ENCODE data around the gene SLC25A20. TPM values are rescaled to one million over a fixed set of nuclear protein-coding genes. Genes with fewer than 3 reads are reported as not detected.

SLC25A20 gene
- total and polyA plus RNA-seq, 11 donors, result 44.6 to 176 (median 65.7) TPM

- TF ChIP-seq CTCF (IDR thresholded peaks at IDR 0.05) (no peak), POLR2A (IDR thresholded peaks at IDR 0.05) (no peak)
- Histone ChIP-seq H3K36me3 (no peaks in the 10 kb centered on the region), H3K27me3 (no peaks in the 10 kb centered on the region), H3K9me3 (no peaks in the 10 kb centered on the region), H3K4me3 (peak overlapping the region; percentile 25 to 94 (median 78)), H3K27ac (peak overlapping the region; percentile 41 to 92 (median 87)), H3K4me1 (peaks cover 0 to 29% (median 14%) of the 10 kb centered on the region in 12 donors)
- DNase-seq, result peak in 1 of 5 donors; percentile 32
- 37 to 51% (median 42%) methylated on average over 17 of the region's 17 CpGs for WGBS, 4 donors
- intact Hi-C loops (cut with DNase I), result loop anchor here in 4 of 10 donors (1.0 to 10.0 kb wide), 5 partner anchors 21 to 57 kb away; partner anchors contain the start of genes ARIH2 (in 3 of the 4) and PRKAR2A (in 1 of the 4)
- peak in 3 of 4 donors; percentile 4 to 16 (median 7) for ATAC-seq
These were observed 964 bp downstream of the SLC25A20 start for GRCh38 chr3:48897460-48898376.

GRCh38 chr3:48896936-48897335 lies 1.7 kb downstream of the SLC25A20 start:
- peaks cover 0 to 29% (median 14%) of the 10 kb centered on the region in 12 donors for H3K4me1 ChIP-seq
- H3K27me3 ChIP-seq, result no peaks in the 10 kb centered on the region
- peak overlapping the region in 2 of 12 donors; percentile 6 to 60 for H3K4me3 ChIP-seq
- intact Hi-C loops (cut with DNase I), result loop anchor here in 3 of 10 donors (2.0 to 10.0 kb wide), 3 partner anchors 48 to 58 kb away; partner anchors contain the start of gene PRKAR2A (in 1 of the 3)
- H3K27ac ChIP-seq, result peak overlapping the region; percentile 1 to 92 (median 87)
- no peak for ATAC-seq
- H3K36me3 ChIP-seq, result peaks cover 0 to 5% (median 1%) of the 10 kb centered on the region in 9 donors
- no peak for TF ChIP-seq CTCF (IDR thresholded peaks at IDR 0.05)
- TF ChIP-seq POLR2A (IDR thresholded peaks at IDR 0.05), result no peak
- WGBS, 4 donors, result 76 to 91% (median 84%) methylated on average over 2 of the region's 2 CpGs
- DNase-seq, result no peak
- no peaks in the 10 kb centered on the region for H3K9me3 ChIP-seq

GRCh38 chr3:48894516-48894915 lies 4.2 kb downstream of the SLC25A20 start:
- no peak overlapping the region for H3K4me3 ChIP-seq
- H3K9me3 ChIP-seq, result no peaks in the 10 kb centered on the region
- no peak for TF ChIP-seq CTCF (IDR thresholded peaks at IDR 0.05)
- TF ChIP-seq POLR2A (IDR thresholded peaks at IDR 0.05), result no peak
- H3K27ac ChIP-seq, result no peak overlapping the region
- H3K36me3 ChIP-seq, result peaks cover 0 to 23% (median 16%) of the 10 kb centered on the region in 9 donors
- ATAC-seq, result no peak
- intact Hi-C loops (cut with DNase I), result loop anchor here in 2 of 10 donors (10.0 kb wide), 1 partner anchor 60 kb away; no protein-coding TSS in a partner anchor
- H3K4me1 ChIP-seq, result peaks cover 0 to 28% (median 14%) of the 10 kb centered on the region in 12 donors
- H3K27me3 ChIP-seq, result no peaks in the 10 kb centered on the region
- WGBS, 4 donors, result 95 to 99% (median 96%) methylated on average over 6 of the region's 6 CpGs
- no peak for DNase-seq

GRCh38 chr3:48891606-48892005 lies 7.1 kb downstream of the SLC25A20 start:
- WGBS, 4 donors, result 96 to 98% (median 96%) methylated on average over 8 of the region's 8 CpGs
- no peak overlapping the region for H3K4me3 ChIP-seq
- peaks cover 0 to 5% (median under 1%) of the 10 kb centered on the region in 12 donors for H3K4me1 ChIP-seq
- H3K9me3 ChIP-seq, result no peaks in the 10 kb centered on the region
- H3K27ac ChIP-seq, result no peak overlapping the region
- ATAC-seq (no peak), DNase-seq (no peak)
- intact Hi-C loops (cut with DNase I), result loop anchor here in 2 of 10 donors (10.0 kb wide), 1 partner anchor 63 kb away; no protein-coding TSS in a partner anchor
- TF ChIP-seq POLR2A (IDR thresholded peaks at IDR 0.05), result no peak
- no peak for TF ChIP-seq CTCF (IDR thresholded peaks at IDR 0.05)
- H3K36me3 ChIP-seq, result peaks cover 0 to 46% (median 21%) of the 10 kb centered on the region in 9 donors
- H3K27me3 ChIP-seq, result no peaks in the 10 kb centered on the region

All from heart left ventricle (tissue), 16 donors.